GM12874 (cell line): ENCODE data around the gene PER2.

Experiments
- TF ChIP-seq, protein P1 (sequence below): IDR thresholded peaks from 2 replicates; pipeline ENCODE4 v1.5.1; 2011; ENCODE audit warnings: low read depth, mild to moderate bottlenecking, control low read depth, low read length, moderate library complexity; ENCODE audit not compliant: insufficient read depth

The PER2 gene

GRCh38 chr2:238288650-238289573 lies 502 bp upstream of the PER2 start:
- TF ChIP-seq, protein P1, sequence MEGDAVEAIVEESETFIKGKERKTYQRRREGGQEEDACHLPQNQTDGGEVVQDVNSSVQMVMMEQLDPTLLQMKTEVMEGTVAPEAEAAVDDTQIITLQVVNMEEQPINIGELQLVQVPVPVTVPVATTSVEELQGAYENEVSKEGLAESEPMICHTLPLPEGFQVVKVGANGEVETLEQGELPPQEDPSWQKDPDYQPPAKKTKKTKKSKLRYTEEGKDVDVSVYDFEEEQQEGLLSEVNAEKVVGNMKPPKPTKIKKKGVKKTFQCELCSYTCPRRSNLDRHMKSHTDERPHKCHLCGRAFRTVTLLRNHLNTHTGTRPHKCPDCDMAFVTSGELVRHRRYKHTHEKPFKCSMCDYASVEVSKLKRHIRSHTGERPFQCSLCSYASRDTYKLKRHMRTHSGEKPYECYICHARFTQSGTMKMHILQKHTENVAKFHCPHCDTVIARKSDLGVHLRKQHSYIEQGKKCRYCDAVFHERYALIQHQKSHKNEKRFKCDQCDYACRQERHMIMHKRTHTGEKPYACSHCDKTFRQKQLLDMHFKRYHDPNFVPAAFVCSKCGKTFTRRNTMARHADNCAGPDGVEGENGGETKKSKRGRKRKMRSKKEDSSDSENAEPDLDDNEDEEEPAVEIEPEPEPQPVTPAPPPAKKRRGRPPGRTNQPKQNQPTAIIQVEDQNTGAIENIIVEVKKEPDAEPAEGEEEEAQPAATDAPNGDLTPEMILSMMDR, result peak; percentile 56

DNA sequence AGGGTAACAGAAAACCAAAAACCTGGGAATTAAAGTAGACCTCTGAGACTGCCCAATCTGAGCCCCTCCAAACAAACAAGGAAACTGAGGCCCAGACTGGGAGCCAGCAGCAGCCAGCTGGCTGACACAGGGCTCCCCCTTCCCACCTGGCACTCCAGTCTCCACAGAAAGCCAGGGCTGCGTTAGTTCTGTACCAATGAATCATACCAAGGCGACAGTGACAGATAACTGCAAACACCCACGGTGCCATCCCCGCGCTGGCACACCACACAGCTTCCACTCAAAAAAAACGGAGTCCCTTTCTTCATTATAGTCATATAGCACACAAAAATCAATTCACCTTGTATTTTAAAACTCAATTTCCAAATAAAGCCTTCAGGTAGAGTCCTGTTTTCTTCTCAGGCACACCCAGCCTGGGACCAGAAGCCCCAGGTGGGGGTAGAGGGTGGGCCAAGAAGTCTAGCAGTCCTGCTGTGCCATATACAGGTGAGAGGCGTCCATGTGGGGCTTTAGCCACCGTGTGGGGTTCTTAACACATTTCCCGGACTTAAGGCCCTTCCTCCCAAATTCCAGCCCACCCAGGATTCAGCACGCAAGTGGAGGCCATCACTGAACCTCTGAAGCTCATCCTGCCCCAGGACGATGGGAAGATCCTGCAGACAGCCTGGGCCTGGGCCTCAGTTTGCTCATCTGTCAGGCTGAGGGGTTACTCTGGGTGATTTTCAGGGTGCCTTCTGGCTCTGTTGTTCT lies 1.2 kb downstream of the PER2 start:
- TF ChIP-seq, protein P1, result no peak

GRCh38 chr2:238286551-238286950 lies 1.9 kb downstream of the PER2 start:
- TF ChIP-seq, protein P1, result no peak

- TF ChIP-seq, protein P1, result no peak
Measured at GRCh38 chr2:238286095-238286494, 2.3 kb downstream of the PER2 start.

- TF ChIP-seq, protein P1, result no peak
Measured at GRCh38 chr2:238285653-238286082, 2.7 kb downstream of the PER2 start.

- TF ChIP-seq, protein P1, result no peak
Measured at GRCh38 chr2:238284802-238285515, 3.5 kb downstream of the PER2 start.
